ENCODE data around the gene GGA2. TPM values are rescaled to one million over a fixed set of nuclear protein-coding genes. Genes with fewer than 3 reads are reported as not detected.
A peak's percentile ranks its signal among the peaks of the same experiment; 100 is the strongest.
"Not testable (repeated sequence)": the region's sequence is repeated elsewhere in the genome, so short reads cannot be mapped to it uniquely, and the experiment has no call there.

GGA2 gene
- total and polyA plus RNA-seq, 8 donors = 42.4 to 93.3 (median 67.0) TPM

DNA sequence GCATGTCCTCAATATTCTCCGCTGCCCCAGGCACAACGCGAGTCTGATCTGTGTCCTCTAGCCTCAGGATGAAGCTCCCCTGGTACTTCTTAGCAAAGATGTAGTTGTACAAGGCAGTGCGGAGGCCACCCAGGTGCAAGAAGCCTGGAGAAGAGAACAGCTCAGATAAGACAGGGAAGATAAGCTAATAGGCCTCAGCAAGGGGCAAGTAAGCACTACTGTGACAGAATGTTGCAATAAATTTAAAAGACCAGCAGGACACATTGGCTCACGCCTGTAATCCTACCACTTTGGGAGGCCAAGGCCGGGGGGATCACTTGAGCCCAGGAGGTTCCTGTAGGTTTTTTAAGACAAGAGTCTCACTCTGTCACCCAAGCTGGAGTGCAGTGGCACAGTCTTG is 41.9 kb upstream of the GGA2 start:
- no peak for DNase-seq
- peaks cover 5 to 53% (median 17%) of the 10 kb centered on the region in 3 donors for H3K36me3 ChIP-seq
- ATAC-seq = no peak
- no peaks in the 10 kb centered on the region for H3K4me1 ChIP-seq
- 81 to 86% methylated on average over 6 of the region's 6 CpGs for WGBS, 2 donors
- no peaks in the 10 kb centered on the region for H3K9me3 ChIP-seq
- H3K4me3 ChIP-seq = no peak overlapping the region
- H3K27ac ChIP-seq = no peak overlapping the region
- H3K27me3 ChIP-seq = no peaks in the 10 kb centered on the region
- TF ChIP-seq CTCF (IDR thresholded peaks at IDR 0.05) = no peak
- intact Hi-C loops (cut with DNase I) = loop anchor here in 1 of 3 donors (10.0 kb wide), 1 partner anchor 87 kb away; no protein-coding TSS in a partner anchor
- no peak for FAIRE-seq

GRCh38 chr16:23549938-23550337 is 39.6 kb upstream of the GGA2 start:
- Histone ChIP-seq H3K4me3 (no peak overlapping the region), H3K27ac (no peak overlapping the region), H3K36me3 (peaks cover 5 to 72% (median 22%) of the 10 kb centered on the region in 3 donors), H3K4me1 (no peaks in the 10 kb centered on the region), H3K9me3 (no peaks in the 10 kb centered on the region), H3K27me3 (no peaks in the 10 kb centered on the region)
- ATAC-seq (no peak), DNase-seq (no peak), FAIRE-seq (no peak)
- TF ChIP-seq CTCF (IDR thresholded peaks at IDR 0.05) = no peak
- 93 to 94% methylated on average over 5 of the region's 5 CpGs for WGBS, 2 donors
- intact Hi-C loops (cut with DNase I) = loop anchor here in 1 of 3 donors (10.0 kb wide), 1 partner anchor 85 kb away; no protein-coding TSS in a partner anchor

DNA sequence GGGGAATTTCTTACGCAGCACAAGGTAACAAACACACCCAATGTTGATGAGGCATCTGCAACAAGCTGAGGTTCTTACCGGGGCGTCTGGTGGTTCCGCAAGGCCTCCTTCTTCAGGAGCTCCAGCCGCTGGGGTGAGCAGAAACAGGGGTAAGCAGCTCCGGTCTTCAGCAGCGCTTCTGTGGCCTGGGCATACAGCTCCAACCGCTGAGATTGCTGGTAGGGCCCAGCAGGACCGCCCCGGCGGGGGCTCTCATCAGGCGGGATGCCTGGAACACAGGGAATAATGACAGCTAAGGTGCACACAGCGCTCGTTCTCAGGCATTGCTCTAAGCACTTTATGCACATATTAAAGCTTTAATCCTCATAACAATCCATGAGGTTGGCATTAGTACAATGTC is 34.1 kb upstream of the GGA2 start:
- Histone ChIP-seq H3K4me1 (no peaks in the 10 kb centered on the region), H3K4me3 (no peak overlapping the region), H3K27me3 (no peaks in the 10 kb centered on the region), H3K9me3 (no peaks in the 10 kb centered on the region), H3K27ac (no peak overlapping the region), H3K36me3 (peaks cover 0 to 47% (median 6%) of the 10 kb centered on the region in 3 donors)
- intact Hi-C loops (cut with DNase I) = no loop called here
- TF ChIP-seq CTCF (IDR thresholded peaks at IDR 0.05) = no peak
- FAIRE-seq = no peak
- no peak for DNase-seq
- WGBS, 2 donors = 91 to 97% methylated on average over 14 of the region's 14 CpGs
- no peak for ATAC-seq

- DNase-seq; ATAC-seq; intact Hi-C loops (cut with DNase I); H3K9me3 ChIP-seq; H3K27me3 ChIP-seq; H3K4me1 ChIP-seq; FAIRE-seq; H3K4me3 ChIP-seq; H3K27ac ChIP-seq: not testable (repeated sequence)
- H3K36me3 ChIP-seq = peaks cover 0 to 21% (median 0%) of the 10 kb centered on the region in 3 donors
- WGBS, 2 donors = 95 to 99% methylated on average over 3 of the region's 3 CpGs
Measured at GRCh38 chr16:23540817-23541178, 30.5 kb upstream of the GGA2 start.

DNA sequence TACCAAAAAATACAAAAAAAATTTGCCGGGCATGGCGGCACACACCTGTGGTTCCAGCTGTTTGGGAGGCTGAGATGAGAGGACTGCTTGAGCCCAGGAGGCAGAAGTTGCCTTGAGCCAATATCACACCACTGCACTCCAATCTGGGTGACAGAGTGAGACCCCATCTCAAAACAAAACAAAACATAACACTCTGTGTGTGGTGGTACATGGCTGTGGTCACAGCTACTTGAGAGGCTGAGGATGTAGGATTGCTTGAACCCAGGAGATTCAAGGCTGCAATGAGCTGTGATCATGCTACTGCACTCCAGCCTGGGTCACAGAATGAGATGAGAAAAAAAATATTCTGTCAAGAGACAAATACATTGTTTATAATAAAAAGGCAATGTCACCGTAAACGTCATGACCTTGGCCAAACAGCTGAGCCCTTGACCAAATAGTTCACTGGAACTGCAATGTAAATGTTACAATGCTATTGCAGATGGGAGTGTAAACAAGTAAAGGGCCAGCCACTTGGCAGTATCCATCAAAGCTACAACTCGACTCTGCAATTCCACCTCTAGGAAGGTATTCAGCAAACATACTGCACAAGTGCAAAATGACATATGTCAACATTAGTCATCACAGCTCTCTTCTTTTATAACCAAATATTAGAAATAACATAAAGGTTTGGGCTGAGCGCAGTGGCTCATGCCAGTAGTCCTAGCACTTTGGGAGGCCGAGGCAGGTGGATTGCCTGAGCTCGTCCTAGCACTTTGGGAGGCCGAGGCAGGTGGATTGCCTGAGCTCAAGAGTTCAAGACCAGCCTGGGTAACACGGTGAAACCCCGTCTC is 29.9 kb upstream of the GGA2 start:
- Histone ChIP-seq H3K36me3 (peaks cover 0 to 17% (median 0%) of the 10 kb centered on the region in 3 donors), H3K4me1 (no peaks in the 10 kb centered on the region), H3K27ac (no peak overlapping the region), H3K27me3 (no peaks in the 10 kb centered on the region), H3K9me3 (no peaks in the 10 kb centered on the region), H3K4me3 (no peak overlapping the region)
- no peak for DNase-seq
- 76 to 80% methylated on average over 11 of the region's 11 CpGs for WGBS, 2 donors
- ATAC-seq = peak in 3 of 4 donors; percentile 36 to 79 (median 78)
- no peak for FAIRE-seq
- intact Hi-C loops (cut with DNase I) = no loop called here
- no peak for TF ChIP-seq CTCF (IDR thresholded peaks at IDR 0.05)

All from pancreas (tissue), 10 donors.